ENCODE results near the gene DNAJC15.

The DNAJC15 gene

GRCh38 chr13:43129511-43130110 lies 106.2 kb downstream of the DNAJC15 start:
- H3K4me2 ChIP-seq (ENCODE audit: low read length): no peak overlapping the region
- H3K27me3 ChIP-seq (ENCODE audit: insufficient read depth, low read length): no peaks in the 10 kb centered on the region
- H2AK5ac ChIP-seq (ENCODE audit: low read length): no peak overlapping the region
- no peak overlapping the region for H3K14ac ChIP-seq (ENCODE audit: low read length)
- H3K79me1 ChIP-seq (ENCODE audit: low read length): peaks cover 10% of the 10 kb centered on the region
- no CpG with 5 or more reads among the region's 3 CpGs for WGBS (ENCODE audit: extremely low coverage, insufficient coverage, insufficient read length)
- no peak overlapping the region for H3K23ac ChIP-seq (ENCODE audit: low read length)
- no peak overlapping the region for H4K91ac ChIP-seq (ENCODE audit: low read depth, low read length)
- no peak overlapping the region for H3K27ac ChIP-seq (ENCODE audit: low read depth, low read length)
- H3K9me3 ChIP-seq (ENCODE audit: insufficient read depth, low read depth, low read length): no peaks in the 10 kb centered on the region
- no peak overlapping the region for H2AFZ ChIP-seq (ENCODE audit: insufficient read depth, low read length, poor library complexity)
- H3K4ac ChIP-seq (ENCODE audit: low read depth, low read length): no peak overlapping the region
- H3K36me3 ChIP-seq (ENCODE audit: control insufficient read depth in 1 of 2, insufficient read depth in 2 of 2, low read length in 2 of 2): no peaks in the 10 kb centered on the region
- no peak overlapping the region for H3K9ac ChIP-seq (ENCODE audit: low read length)
- DNase-seq: peak in 1 of 2 donors; percentile 62
- H4K12ac ChIP-seq (ENCODE audit: low read depth, low read length): no peak overlapping the region
- no peaks in the 10 kb centered on the region for H3K79me2 ChIP-seq (ENCODE audit: control insufficient read depth, insufficient read depth, low read length, poor library complexity)
- no peak overlapping the region for H4K8ac ChIP-seq (ENCODE audit: low read depth, low read length)
- no peak overlapping the region for H3K4me3 ChIP-seq (ENCODE audit: low read depth, low read length)
- no peak overlapping the region for H2BK120ac ChIP-seq (ENCODE audit: insufficient read depth, low read length, poor library complexity)
- H3K4me1 ChIP-seq (ENCODE audit: control insufficient read depth in 1 of 2, insufficient read depth in 2 of 2, low read length in 2 of 2): peaks cover 5 to 6% of the 10 kb centered on the region in 2 experiments
- no peak overlapping the region for H2BK5ac ChIP-seq (ENCODE audit: low read depth, low read length, poor library complexity)
- no peak overlapping the region for H2BK12ac ChIP-seq (ENCODE audit: low read length)
- H3K18ac ChIP-seq (ENCODE audit: low read length): no peak overlapping the region

GRCh38 chr13:43132257-43132656 lies 108.9 kb downstream of the DNAJC15 start:
- peak overlapping the region; percentile 76 for H2BK12ac ChIP-seq (ENCODE audit: low read length)
- no CpG with 5 or more reads among the region's 4 CpGs for WGBS (ENCODE audit: extremely low coverage, insufficient coverage, insufficient read length)

GRCh38 chr13:43132911-43133310 lies 109.5 kb downstream of the DNAJC15 start:
- H3K9me3 ChIP-seq (ENCODE audit: insufficient read depth, low read depth, low read length): no peaks in the 10 kb centered on the region
- H3K9ac ChIP-seq (ENCODE audit: low read length): no peak overlapping the region
- no peak overlapping the region for H3K18ac ChIP-seq (ENCODE audit: low read length)
- DNase-seq: no peak
- H3K27me3 ChIP-seq (ENCODE audit: insufficient read depth, low read length): no peaks in the 10 kb centered on the region
- H3K23ac ChIP-seq (ENCODE audit: low read length): no peak overlapping the region
- peak overlapping the region; percentile 52 for H4K91ac ChIP-seq (ENCODE audit: low read depth, low read length)
- H4K12ac ChIP-seq (ENCODE audit: low read depth, low read length): no peak overlapping the region
- no peak overlapping the region for H3K14ac ChIP-seq (ENCODE audit: low read length)
- peaks cover 10% of the 10 kb centered on the region for H3K79me1 ChIP-seq (ENCODE audit: low read length)
- no CpG with 5 or more reads among the region's 5 CpGs for WGBS (ENCODE audit: extremely low coverage, insufficient coverage, insufficient read length)
- H3K4me3 ChIP-seq (ENCODE audit: low read depth, low read length): no peak overlapping the region
- H3K79me2 ChIP-seq (ENCODE audit: control insufficient read depth, insufficient read depth, low read length, poor library complexity): no peaks in the 10 kb centered on the region
- no peak overlapping the region for H2BK5ac ChIP-seq (ENCODE audit: low read depth, low read length, poor library complexity)
- no peak overlapping the region for H2BK120ac ChIP-seq (ENCODE audit: insufficient read depth, low read length, poor library complexity)
- no peaks in the 10 kb centered on the region for H3K36me3 ChIP-seq (ENCODE audit: control insufficient read depth in 1 of 2, insufficient read depth in 2 of 2, low read length in 2 of 2)
- no peak overlapping the region for H2AFZ ChIP-seq (ENCODE audit: insufficient read depth, low read length, poor library complexity)
- H3K4ac ChIP-seq (ENCODE audit: low read depth, low read length): no peak overlapping the region
- peak overlapping the region; percentile 18 for H2AK5ac ChIP-seq (ENCODE audit: low read length)
- no peak overlapping the region for H3K27ac ChIP-seq (ENCODE audit: low read depth, low read length)
- peaks cover 5 to 8% of the 10 kb centered on the region in 2 experiments for H3K4me1 ChIP-seq (ENCODE audit: control insufficient read depth in 1 of 2, insufficient read depth in 2 of 2, low read length in 2 of 2)
- H4K8ac ChIP-seq (ENCODE audit: low read depth, low read length): no peak overlapping the region
- peak overlapping the region; percentile 12 for H2BK12ac ChIP-seq (ENCODE audit: low read length)
- H3K4me2 ChIP-seq (ENCODE audit: low read length): no peak overlapping the region

More at GRCh38 chr13:43132257-43132656, 108.9 kb downstream of the DNAJC15 start:
- Histone ChIP-seq H2BK120ac (ENCODE audit: insufficient read depth, low read length, poor library complexity) (peak overlapping the region; percentile 49), H3K4me1 (ENCODE audit: control insufficient read depth in 1 of 2, insufficient read depth in 2 of 2, low read length in 2 of 2) (peaks cover 5 to 6% of the 10 kb centered on the region in 2 experiments), H2AFZ (ENCODE audit: insufficient read depth, low read length, poor library complexity) (no peak overlapping the region), H3K23ac (ENCODE audit: low read length) (no peak overlapping the region), H3K14ac (ENCODE audit: low read length) (peak overlapping the region; percentile 36), H3K36me3 (ENCODE audit: control insufficient read depth in 1 of 2, insufficient read depth in 2 of 2, low read length in 2 of 2) (no peaks in the 10 kb centered on the region), H2AK5ac (ENCODE audit: low read length) (no peak overlapping the region), H3K9ac (ENCODE audit: low read length) (no peak overlapping the region), H3K79me2 (ENCODE audit: control insufficient read depth, insufficient read depth, low read length, poor library complexity) (no peaks in the 10 kb centered on the region), H3K4me2 (ENCODE audit: low read length) (no peak overlapping the region), H3K4ac (ENCODE audit: low read depth, low read length) (no peak overlapping the region), H3K18ac (ENCODE audit: low read length) (peak overlapping the region; percentile 11), H3K27ac (ENCODE audit: low read depth, low read length) (no peak overlapping the region), H2BK5ac (ENCODE audit: low read depth, low read length, poor library complexity) (peak overlapping the region; percentile 11), H3K9me3 (ENCODE audit: insufficient read depth, low read depth, low read length) (no peaks in the 10 kb centered on the region), H4K91ac (ENCODE audit: low read depth, low read length) (peak overlapping the region; percentile 46), H4K12ac (ENCODE audit: low read depth, low read length) (no peak overlapping the region), H3K4me3 (ENCODE audit: low read depth, low read length) (no peak overlapping the region), H3K79me1 (ENCODE audit: low read length) (peaks cover 10% of the 10 kb centered on the region), H3K27me3 (ENCODE audit: insufficient read depth, low read length) (no peaks in the 10 kb centered on the region), H4K8ac (ENCODE audit: low read depth, low read length) (peak overlapping the region; percentile 45)
- peak; percentile 65 to 85 for DNase-seq

- Histone ChIP-seq H3K36me3 (ENCODE audit: control insufficient read depth in 1 of 2, insufficient read depth in 2 of 2, low read length in 2 of 2) (no peaks in the 10 kb centered on the region), H3K27ac (ENCODE audit: low read depth, low read length) (no peak overlapping the region), H4K12ac (ENCODE audit: low read depth, low read length) (no peak overlapping the region), H2AK5ac (ENCODE audit: low read length) (no peak overlapping the region), H3K4me1 (ENCODE audit: control insufficient read depth in 1 of 2, insufficient read depth in 2 of 2, low read length in 2 of 2) (peaks cover 5 to 8% of the 10 kb centered on the region in 2 experiments), H2AFZ (ENCODE audit: insufficient read depth, low read length, poor library complexity) (no peak overlapping the region), H3K79me2 (ENCODE audit: control insufficient read depth, insufficient read depth, low read length, poor library complexity) (no peaks in the 10 kb centered on the region), H3K14ac (ENCODE audit: low read length) (no peak overlapping the region), H3K27me3 (ENCODE audit: insufficient read depth, low read length) (no peaks in the 10 kb centered on the region), H3K4me3 (ENCODE audit: low read depth, low read length) (no peak overlapping the region), H3K4me2 (ENCODE audit: low read length) (no peak overlapping the region), H3K79me1 (ENCODE audit: low read length) (peaks cover 10% of the 10 kb centered on the region), H2BK5ac (ENCODE audit: low read depth, low read length, poor library complexity) (no peak overlapping the region), H4K91ac (ENCODE audit: low read depth, low read length) (no peak overlapping the region), H2BK12ac (ENCODE audit: low read length) (no peak overlapping the region), H4K8ac (ENCODE audit: low read depth, low read length) (no peak overlapping the region), H3K9me3 (ENCODE audit: insufficient read depth, low read depth, low read length) (no peaks in the 10 kb centered on the region), H3K18ac (ENCODE audit: low read length) (no peak overlapping the region), H2BK120ac (ENCODE audit: insufficient read depth, low read length, poor library complexity) (no peak overlapping the region), H3K4ac (ENCODE audit: low read depth, low read length) (no peak overlapping the region), H3K9ac (ENCODE audit: low read length) (no peak overlapping the region), H3K23ac (ENCODE audit: low read length) (no peak overlapping the region)
- no CpG with 5 or more reads among the region's 4 CpGs for WGBS (ENCODE audit: extremely low coverage, insufficient coverage, insufficient read length)
- DNase-seq: no peak
Measured at GRCh38 chr13:43133792-43134191, 110.4 kb downstream of the DNAJC15 start.

Data from trophoblast cell (in vitro differentiated cells and primary cell).